ENCODE results near the gene GABARAPL1. TPM values are rescaled to one million over a fixed set of nuclear protein-coding genes. Genes with fewer than 3 reads are reported as not detected.

The GABARAPL1 gene
- total RNA-seq, 1 experiment from 2014 or later, result 55.6 TPM

GRCh38 chr12:10165421-10165820 lies 47.3 kb upstream of the GABARAPL1 start:
- Mint-ChIP-seq H3K27ac (no peak overlapping the region; a peak in 1 of 7 replicates), H3K27me3 (ENCODE audit: low read depth) (no peaks in the 10 kb centered on the region), H3K9me3 (no peaks in the 10 kb centered on the region), H3K4me1 (no peaks in the 10 kb centered on the region), H3K4me3 (no peak overlapping the region), H3K36me3 (ENCODE audit: insufficient read depth in 1 of 3, low read depth in 3 of 3) (no peaks in the 10 kb centered on the region)
- Histone ChIP-seq H2BK5ac (ENCODE audit: insufficient read length, low read length) (no peak overlapping the region), H4K5ac (ENCODE audit: insufficient read length, low read depth, low read length) (no peak overlapping the region), H2BK12ac (ENCODE audit: insufficient read length, low read depth, low read length) (no peak overlapping the region), H3K9ac (ENCODE audit: extremely low read depth, insufficient read length, low read length) (no peak overlapping the region), H3K18ac (ENCODE audit: insufficient read length, low read depth, low read length) (no peak overlapping the region), H3T11ph (ENCODE audit: low read length) (no peak overlapping the region), H2BK15ac (ENCODE audit: low read depth, low read length) (no peak overlapping the region), H3K9me3 (ENCODE audit: control insufficient read depth, low read depth, low read length) (no peaks in the 10 kb centered on the region), H4K8ac (replicated peaks; ENCODE audit: insufficient read length, low read depth, low read length) (no peak overlapping the region), H3K23ac (ENCODE audit: insufficient read length, low read depth, low read length) (no peak overlapping the region), H3K4me1 (ENCODE audit: insufficient read depth, low read length) (no peaks in the 10 kb centered on the region), H3K23me2 (ENCODE audit: insufficient read length, low read depth, low read length, poor library complexity, severe bottlenecking) (no peaks in the 10 kb centered on the region), H4K20me1 (ENCODE audit: control insufficient read depth, insufficient read depth, insufficient read length) (no peaks in the 10 kb centered on the region), H2AFZ (ENCODE audit: low read length) (no peak overlapping the region), H3K27me3 (ENCODE audit: insufficient read depth, low read length) (no peaks in the 10 kb centered on the region), H3K4ac (ENCODE audit: low read depth, low read length) (no peak overlapping the region), H3K4me2 (ENCODE audit: insufficient read depth, insufficient read length, low read length) (no peak overlapping the region), H4K91ac (ENCODE audit: insufficient read length, low read depth, low read length) (no peak overlapping the region), H2AK5ac (ENCODE audit: insufficient read length, low read length) (no peak overlapping the region), H3K79me1 (ENCODE audit: insufficient read depth, low read depth, low read length, poor library complexity, severe bottlenecking) (no peaks in the 10 kb centered on the region), H3K27ac (ENCODE audit: insufficient read length, low read depth, low read length) (no peak overlapping the region), H2BK20ac (ENCODE audit: low read depth, low read length, poor library complexity, severe bottlenecking) (no peak overlapping the region), H3K14ac (ENCODE audit: insufficient read depth, low read length) (no peak overlapping the region), H2BK120ac (ENCODE audit: low read depth, low read length, poor library complexity, severe bottlenecking) (no peak overlapping the region), H3K56ac (ENCODE audit: insufficient read length, low read depth, low read length) (no peak overlapping the region), H3K79me2 (ENCODE audit: insufficient read depth, low read length) (no peaks in the 10 kb centered on the region)
- DNase-seq, result no peak
- WGBS (ENCODE audit: extremely low coverage, insufficient read length, low lambda C conversion rate), result no CpG with 5 or more reads among the region's 1 CpG
- TF ChIP-seq, protein P1, sequence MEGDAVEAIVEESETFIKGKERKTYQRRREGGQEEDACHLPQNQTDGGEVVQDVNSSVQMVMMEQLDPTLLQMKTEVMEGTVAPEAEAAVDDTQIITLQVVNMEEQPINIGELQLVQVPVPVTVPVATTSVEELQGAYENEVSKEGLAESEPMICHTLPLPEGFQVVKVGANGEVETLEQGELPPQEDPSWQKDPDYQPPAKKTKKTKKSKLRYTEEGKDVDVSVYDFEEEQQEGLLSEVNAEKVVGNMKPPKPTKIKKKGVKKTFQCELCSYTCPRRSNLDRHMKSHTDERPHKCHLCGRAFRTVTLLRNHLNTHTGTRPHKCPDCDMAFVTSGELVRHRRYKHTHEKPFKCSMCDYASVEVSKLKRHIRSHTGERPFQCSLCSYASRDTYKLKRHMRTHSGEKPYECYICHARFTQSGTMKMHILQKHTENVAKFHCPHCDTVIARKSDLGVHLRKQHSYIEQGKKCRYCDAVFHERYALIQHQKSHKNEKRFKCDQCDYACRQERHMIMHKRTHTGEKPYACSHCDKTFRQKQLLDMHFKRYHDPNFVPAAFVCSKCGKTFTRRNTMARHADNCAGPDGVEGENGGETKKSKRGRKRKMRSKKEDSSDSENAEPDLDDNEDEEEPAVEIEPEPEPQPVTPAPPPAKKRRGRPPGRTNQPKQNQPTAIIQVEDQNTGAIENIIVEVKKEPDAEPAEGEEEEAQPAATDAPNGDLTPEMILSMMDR (conservative IDR thresholded peaks at IDR 0.05), result no peak
